ENCODE measurements around the gene IQGAP1.
"Not testable (repeated sequence)": the region's sequence is repeated elsewhere in the genome, so short reads cannot be mapped to it uniquely, and the experiment has no call there.

IQGAP1 gene

DNA sequence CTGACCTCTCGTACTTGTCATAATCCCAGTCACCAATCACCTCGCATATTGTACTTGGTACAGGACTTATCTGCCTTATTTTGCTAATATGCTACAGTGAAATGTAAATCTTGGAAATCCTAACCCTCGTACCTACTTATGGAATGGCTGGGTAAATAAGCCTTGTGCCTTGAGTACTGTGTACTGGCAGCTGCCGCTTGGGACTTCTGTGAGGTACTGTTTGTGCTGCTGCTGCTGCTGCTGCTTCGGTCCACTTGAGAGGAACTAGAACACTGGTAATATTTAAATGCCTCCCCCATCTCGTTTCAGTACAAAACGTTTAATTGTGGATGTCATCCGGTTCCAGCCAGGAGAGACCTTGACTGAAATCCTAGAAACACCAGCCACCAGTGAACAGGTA, 99.1 kb downstream of the IQGAP1 start:
- no peak for DNase-seq

DNA sequence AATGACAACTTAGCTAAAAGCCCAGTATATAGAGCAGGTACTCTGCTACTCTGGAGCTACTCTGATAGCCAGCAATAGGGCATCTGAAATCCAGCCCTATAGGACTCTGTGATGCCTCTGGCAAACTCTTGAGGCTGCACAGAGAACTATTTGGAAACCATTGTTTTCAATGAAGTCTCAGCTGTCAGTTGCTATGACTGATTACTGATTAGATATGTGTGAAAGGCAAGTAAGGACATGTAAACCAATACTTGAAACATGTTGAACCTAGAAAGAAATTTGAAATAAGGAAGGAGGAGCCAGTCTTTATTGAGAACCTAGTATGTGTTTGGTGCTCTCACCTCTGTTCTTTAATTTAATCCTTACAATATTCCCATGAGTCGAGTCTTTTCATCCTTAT, 101.5 kb downstream of the IQGAP1 start:
- peak in 1 of 3 experiments; percentile 15 for DNase-seq

DNA sequence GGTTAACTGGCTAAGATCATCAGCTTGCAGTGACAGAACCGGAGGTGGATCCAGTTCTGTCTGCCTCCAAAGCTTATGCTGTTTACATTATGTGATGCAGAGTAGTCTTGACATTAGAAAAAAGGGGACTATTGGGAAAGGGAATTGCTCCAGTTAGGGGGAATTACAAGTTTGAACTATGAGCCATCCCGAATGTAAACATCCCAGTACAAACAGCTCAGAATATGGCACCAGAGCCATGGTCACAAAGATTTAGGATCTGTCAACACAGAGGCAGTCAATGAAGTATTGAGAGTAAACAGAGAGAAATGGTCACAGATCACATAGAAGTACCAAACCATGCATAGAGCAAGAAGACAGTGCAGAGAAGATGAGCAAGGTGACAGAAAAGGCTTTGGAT, 101.9 kb downstream of the IQGAP1 start:
- DNase-seq, result no peak

DNA sequence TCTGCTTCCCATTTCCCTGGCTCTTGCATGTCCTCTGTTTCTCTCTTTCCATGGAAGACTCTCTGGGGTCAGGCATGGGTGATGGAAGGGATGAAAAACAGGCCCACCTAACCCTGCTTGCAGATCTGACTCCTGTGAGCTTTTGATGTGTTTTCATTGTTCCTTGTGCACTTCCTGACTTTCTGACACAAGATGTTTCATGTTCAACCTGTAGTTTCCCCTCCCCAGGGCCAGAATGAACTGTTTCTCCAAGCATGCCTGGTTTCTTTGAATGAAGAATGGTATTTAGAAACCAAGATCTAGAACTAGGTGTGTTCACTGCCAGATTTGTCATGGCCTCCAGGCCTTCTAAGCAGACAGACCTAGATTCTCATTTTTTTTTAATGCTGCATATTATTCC, 105.6 kb downstream of the IQGAP1 start:
- DNase-seq, result no peak

DNA sequence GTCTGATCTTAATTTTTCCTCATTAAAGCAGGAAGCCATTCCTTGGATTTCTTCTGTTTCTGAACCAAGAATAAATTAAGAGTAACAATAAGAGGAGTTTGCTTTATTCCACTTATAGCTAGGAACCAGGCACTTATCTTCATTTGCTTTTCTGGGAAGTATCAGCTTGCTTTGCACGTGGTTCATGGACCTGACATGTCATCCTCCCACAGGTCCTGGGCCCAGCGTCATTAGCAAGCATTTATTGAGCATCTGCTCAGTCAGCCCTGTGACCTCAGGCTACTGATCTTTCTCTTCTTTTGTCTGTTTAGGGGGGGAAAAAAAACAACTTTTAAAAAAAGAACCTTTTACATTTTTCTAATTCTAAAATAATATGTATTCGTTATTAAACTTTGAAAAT, 107.0 kb downstream of the IQGAP1 start:
- DNase-seq, result no peak

DNA sequence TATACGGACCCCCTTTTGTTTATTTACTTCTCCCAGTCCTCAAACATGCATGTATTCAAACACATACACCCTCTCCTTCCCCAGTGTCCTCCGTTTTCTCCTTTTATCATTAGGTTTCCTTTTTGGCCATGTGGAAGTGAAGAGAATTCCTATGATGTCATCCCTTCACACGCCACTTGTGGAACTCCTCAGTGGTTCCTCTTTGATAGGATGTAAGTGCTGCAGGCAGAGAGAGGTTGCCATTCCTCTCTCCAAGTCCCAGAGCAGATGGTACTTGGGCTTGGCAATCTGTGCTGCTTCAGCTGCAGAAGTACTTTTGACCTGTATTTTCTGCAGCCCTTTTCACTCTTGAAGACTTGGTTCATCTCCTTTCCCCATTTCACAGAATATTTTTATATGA, 108.7 kb downstream of the IQGAP1 start:
- no peak for DNase-seq

DNA sequence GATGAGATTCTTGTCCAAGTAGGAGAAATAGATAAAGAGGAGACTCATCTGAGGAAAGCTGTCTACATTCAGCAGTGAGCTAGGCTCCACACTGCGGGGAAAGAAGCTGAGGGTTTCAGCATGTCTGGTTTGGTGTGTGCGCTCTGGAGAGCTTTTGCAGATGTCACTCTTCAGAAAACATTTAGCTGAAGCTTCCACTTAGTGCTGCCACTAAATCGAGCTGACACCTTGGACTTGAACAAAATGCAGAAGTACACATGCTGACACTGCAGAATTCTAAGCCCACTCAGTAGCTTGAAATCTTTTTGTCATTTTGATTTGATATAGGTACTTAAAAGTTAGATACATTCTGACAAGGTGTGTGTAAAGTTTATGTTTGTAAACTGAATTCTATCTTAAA, 109.3 kb downstream of the IQGAP1 start:
- peak in 1 of 3 experiments; percentile 7 for DNase-seq

DNA sequence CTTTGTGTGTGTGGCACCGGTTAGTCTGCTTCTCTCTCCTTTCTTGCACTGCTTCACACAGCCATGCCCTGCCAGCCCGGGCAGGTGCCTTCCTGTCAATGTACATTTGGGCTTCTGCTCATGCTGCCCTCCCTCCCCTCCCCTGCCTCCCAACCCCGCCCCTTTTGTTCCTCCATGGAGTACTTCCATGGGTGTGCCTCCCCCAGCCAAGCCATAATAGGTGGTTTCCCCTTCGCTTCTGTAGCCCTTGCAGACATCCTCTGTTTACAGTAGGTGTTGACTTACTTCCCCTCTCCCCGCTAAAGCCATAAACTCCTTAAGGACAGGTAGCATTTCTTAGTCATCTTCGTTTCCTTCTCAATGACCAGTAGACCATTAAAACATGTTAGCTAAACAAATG, 109.9 kb downstream of the IQGAP1 start:
- DNase-seq, result peak; percentile 42 to 69 (median 54)

DNA sequence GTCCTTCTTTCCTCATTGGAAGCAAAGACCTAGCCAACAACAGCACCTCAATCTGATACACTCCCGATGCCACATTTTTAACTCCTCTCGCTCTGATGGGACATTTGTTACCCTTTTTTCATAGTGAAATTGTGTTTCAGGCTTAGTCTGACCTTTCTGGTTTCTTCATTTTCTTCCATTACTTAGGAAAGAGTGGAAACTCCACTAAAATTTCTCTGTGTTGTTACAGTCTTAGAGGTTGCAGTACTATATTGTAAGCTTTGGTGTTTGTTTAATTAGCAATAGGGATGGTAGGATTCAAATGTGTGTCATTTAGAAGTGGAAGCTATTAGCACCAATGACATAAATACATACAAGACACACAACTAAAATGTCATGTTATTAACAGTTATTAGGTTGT, 112.1 kb downstream of the IQGAP1 start:
- DNase-seq, result no peak

DNA sequence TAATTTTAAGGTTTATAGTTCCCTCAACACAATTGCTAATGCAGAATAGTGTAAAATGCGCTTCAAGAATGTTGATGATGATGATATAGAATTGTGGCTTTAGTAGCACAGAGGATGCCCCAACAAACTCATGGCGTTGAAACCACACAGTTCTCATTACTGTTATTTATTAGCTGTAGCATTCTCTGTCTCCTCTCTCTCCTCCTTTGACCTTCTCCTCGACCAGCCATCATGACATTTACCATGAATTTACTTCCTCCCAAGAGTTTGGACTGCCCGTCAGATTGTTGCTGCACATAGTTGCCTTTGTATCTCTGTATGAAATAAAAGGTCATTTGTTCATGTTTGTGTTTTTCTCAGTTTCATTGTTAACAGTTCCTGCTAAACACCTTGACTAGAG, 113.9 kb downstream of the IQGAP1 start:
- DNase-seq, result no peak

DNA sequence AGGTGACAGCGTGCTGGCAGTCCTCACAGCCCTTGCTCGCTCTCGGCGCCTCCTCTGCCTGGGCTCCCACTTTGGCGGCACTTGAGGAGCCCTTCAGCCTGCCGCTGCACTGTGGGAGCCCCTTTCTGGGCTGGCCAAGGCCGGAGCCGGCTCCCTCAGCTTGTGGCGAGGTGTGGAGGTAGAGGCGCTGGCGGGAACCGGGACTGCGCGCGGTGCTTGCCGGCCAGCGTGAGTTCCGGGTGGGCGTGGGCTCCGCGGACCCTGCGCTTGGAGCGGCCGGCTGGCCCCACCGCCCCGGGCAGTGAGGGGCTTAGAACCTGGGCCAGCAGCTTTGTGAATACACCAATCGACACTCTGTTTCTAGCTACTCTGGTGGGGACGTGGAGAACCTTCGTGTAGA, 122.7 kb downstream of the IQGAP1 start:
- DNase-seq, result not testable (repeated sequence)

DNA sequence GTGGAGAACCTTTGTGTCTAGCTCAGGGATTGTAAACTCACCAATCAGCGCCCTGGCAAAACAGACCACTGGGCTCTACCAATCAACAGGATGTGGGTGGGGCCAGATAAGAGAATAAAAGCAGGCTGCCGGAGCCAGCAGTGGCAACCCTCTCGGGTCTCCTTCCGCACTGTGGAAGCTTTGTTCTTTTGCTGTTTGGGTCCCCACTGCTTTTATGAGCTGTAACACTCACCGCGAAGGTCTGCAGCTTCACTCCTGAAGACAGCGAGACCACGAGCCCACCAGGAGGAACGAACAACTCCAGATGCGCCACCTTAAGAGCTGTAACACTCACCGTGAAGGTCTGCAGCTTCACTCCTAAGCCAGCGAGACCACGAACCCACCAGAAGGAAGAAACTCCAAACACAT, 123.2 kb downstream of the IQGAP1 start:
- DNase-seq, result not testable (repeated sequence)

DNA sequence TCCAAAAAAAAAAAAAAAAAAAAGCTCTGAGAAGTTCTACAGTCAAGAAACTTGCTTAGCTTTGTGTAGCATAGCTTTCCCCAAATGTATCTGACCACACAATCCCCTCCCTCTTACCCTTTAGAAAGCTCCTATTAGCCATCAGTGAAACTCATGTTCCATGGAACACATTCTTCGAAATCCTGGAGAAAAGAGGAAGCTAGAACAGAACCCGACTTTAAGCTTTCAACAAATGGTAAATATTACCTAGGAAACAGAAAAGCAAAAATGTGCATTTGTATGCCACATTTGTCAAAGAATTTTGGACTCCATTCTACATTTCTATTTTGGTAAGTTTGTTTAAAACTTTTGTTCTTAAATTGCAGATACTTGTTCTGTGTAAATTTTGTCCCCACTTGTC, 124.2 kb downstream of the IQGAP1 start:
- DNase-seq, result no peak

DNA sequence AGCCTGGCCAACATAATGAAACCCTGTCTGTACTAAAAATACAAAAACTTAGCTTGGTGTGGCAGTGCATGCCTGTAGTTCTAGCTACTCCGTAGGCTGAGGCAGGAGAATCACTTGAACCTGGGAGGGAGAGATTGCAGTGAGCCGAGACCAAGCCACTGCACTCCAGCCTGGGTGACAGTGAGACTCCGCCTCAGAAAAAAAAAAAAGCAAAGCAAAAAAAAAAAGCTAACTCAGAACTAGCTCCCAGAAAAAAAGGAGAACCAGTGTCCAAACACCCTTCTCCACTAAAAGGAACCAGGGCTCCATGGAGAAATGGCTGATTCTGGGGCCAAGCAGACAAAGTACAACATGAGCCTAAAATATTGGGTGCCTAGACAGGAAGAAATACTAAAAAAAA, 124.9 kb downstream of the IQGAP1 start:
- DNase-seq, result no peak

DNA sequence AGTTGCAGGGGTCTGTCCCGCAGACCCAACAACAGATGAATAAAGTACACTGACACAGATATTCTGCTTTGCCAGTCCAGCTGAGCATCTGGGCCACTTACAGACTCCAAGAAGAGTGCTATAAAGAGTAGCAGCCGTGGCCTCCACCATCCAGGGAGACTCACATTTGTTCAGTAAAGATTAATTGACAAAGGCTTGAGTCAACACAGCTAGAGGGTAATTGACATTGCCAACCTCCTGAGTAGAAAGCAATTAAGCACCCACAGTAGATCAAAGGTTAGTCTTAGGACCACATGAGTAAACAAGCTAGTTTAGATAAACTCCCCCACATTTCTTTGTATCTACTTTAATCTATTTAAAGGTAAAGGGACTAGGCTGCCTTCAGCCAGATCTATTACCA, 125.4 kb downstream of the IQGAP1 start:
- no peak for DNase-seq

DNA sequence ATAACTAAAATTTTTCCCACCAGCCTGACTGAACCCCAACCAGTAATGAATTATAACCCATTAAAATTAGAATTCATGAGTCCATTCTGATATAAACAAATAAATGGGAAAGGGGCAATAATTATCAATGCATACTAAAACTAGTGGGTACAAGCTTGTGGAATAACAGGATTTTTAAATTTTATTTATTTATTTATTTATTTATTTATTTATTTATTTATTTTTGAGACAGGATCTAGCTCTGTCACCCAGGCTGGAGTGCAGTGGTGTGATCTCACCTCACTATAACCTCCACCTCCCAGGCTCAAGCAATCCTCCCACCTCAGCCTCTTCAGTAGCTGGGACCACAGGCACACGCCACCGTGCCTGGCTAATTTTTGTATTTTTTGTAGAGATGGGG, 125.9 kb downstream of the IQGAP1 start:
- DNase-seq, result not testable (repeated sequence)

DNA sequence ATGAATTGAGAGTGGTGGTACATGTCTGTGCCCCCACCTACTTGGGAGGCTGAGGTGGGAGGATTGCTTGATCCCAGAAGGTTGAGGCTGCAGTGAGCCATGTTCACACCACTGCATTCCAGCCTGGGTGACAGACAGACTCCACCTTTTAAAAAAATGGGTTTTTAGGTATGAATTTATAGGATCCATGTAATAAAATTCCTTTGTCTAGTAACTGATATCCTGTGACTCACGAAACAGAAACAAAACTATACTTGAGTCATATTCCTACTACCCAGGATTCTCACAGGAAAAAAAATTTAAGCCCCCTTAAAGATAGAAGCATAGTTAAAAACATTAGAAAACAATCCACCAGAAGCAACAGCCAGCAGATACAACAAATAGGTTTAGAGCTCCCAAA, 131.6 kb downstream of the IQGAP1 start:
- no peak for DNase-seq

DNA sequence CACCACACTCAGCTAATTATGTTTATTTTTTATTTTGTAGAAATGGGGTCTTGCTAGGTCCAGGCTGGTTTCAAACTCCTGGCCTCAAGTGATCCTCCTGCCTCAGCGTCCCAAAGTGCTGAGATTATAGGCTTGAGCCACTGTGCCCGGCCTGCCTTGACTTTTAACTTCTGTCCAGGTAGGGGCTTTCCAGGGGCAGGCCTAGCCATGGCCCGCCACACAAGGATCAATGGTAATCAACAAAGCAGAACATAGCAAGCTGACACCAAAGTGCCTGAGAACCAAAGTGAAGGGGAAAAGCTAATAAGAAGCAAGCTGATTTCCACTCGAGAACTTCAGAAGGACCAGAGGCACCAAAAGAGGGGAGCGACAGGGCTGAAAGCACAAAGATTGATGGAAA, 132.3 kb downstream of the IQGAP1 start:
- no peak for DNase-seq

DNA sequence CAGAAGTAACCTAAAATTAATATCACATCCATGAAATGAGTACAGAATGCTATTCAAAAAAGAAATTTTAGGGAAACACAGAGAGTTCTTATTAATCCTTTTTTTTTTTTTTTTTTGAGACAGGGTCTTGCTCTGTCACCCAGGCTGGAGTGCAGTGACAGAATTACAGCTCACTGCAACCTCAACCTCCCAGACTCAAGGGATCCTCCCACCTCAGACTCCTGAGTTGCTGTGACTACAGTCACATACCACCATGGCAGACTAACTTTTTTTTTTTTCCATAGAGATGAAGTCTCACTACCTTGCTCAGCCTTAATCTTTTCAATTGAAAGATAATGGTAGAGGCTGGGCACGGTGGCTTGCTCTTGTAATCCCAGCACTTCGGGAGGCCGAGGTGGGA, 135.3 kb downstream of the IQGAP1 start:
- DNase-seq, result no peak

DNA sequence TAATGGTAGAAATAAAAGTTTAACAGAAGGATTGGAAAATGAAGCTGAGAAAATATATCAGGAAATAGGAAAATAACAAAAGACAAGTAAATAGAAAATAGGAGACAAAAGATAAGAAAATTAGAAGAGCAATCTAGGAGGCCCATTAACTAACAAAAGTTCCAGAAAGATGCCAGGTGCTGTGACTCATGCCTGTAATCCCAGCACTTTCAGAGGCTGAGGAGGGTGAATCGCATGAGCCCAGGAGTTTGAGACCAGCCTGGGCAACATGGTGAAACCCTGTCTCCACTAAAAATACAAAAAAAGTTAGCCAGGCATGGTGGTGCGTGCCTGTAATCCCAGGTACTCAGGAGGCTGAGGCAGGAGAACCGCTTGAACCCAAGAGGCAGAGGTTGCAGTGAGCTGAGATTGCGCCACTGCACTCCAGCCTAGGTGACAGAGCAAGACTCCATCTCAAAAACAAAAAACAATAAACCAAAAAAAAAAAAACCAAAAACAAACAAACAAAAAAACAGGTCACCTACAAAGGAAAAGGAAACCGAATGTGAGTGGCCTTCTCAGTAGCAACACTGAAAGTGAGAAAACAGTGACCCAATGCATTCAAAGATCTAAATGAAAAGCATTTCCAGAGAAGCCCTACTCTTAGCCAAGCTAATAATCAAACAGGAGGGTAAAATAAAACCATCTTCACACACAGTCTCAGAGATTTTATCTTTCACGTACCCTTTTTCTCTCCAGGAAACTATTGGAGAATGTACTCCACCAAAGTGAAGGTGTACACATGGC, 136.2 kb downstream of the IQGAP1 start:
- DNase-seq, result not testable (repeated sequence)

DNA sequence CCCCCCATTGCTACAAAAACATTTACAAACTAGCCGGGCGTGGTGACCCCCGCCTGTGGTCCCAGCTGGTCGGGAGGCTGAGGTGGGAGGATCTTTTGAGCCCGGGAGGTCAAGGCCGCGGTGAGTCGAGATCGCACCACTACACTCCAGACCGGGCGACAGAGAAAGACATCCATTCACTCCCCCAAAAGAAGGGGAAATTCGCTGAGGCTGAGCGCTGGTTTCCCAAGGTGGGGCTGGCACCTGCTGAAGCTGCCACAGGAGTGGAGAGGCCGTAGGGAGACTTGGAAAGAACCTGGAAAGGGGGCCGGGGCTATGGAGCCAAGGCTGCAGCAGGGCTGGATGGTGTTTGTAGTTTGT, 140.9 kb downstream of the IQGAP1 start:
- DNase-seq, result no peak

DNA sequence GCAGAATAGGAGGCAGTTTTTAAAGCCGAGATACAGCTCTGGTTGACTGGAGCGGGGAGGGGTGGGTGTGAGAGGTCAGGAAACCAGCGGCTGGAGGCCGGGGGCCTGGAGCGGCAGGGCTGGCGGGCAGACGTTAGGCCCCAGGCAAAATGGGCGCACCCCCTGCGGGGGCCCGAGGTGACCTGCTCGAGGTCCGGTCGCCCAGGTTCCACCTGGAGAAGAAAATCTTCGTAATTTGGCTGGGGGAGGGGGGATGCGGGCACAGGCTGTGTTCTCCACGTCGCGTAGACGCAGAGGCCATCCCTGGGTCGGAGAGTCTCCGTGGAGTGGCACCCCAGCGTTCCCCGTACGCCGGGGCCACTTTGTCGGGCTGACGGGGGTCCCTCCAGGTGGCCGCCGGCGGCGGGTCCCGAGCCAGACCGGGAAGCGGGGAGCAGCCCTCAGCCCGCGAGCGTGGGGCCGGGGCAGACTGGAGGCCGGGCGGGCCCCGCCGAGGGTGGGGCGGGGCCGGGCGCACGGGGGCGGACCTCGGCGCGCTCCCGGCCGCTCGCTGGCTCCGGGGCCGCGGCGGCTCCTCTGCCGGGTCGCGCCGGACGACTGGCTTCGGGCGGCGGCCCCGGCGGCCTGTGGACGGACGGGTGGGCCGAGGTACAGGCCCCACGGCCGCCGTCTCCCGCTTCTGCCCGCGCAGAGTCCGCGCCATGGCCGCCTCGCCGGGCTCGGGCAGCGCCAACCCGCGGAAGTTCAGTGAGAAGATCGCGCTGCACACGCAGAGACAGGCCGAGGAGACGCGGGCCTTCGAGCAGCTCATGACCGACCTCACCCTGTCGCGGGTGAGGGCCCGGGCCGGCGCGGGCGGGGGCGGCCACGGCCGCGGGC, 141.6 kb downstream of the IQGAP1 start, which contains the start of gene CRTC3:
Gene CRTC3 (plus strand): TSS at position 553 of the 879 bp plus-strand sequence. CDS start 149 bp downstream, at position 702.
- DNase-seq, result peak; percentile 51 to 85 (median 75)

DNA sequence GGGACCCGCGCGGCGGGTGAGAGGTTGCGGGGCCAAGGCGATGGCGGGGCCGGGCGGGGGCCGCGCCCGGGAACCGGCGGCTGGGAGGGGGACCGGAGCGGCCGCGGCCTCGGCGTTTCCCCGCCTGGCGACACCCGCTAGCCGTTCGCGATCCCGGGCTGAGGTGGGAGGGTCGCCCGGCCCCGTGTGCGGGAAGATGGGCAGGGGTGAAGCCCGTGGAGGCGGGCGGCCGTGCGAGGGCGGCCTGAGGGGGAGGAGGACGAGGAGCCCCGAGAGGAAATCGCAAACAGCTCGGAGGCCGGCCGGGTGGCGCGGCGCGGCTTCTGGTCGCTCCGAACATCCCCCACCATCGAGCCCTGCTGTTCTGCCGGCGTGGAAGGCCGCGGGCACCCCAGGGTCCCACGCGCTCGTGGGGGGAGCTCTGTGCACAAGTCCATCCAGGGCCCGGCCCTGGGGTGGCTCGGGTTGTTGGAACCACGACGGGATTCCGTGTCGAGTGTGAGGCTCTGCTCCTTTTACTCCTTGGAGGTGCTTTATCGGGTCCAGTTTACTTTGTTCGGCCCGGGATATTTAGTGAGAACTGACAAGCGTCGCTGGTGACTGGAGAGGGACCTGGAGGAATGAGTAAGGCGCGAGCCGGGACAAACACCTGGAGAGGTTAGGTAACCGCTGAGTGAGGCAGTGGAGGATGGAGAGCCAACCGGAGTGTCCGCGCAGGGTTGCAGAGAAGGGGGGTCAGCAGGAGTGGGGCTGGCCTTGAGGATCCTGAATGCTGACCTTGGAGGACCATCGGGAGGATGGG, 142.4 kb downstream of the IQGAP1 start:
- DNase-seq, result peak; percentile 45 to 84 (median 77)

Measured in NCI-H1417 (cell line).